ENCODE results near the gene ZFYVE1.

DNA sequence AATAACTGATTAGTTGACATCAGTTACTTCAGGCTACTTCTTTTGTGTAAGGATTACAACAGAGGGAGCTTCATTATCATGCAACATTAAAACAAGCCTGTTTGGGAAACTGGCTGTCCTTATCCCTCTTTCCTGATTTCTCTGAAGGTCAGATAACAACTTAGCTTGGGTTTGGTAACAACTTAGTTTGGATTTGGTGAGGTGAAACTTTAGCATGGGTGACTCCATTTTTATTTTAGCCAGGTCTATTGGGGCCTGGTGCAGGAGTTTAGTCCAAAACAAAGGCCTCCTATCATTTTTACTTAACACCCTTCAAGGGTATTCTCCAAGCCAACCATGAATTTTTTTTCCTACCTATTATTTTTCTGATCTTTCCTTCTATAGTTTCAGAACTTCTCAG, 1.1 kb upstream of the ZFYVE1 start:
- TF ChIP-seq, protein P1, sequence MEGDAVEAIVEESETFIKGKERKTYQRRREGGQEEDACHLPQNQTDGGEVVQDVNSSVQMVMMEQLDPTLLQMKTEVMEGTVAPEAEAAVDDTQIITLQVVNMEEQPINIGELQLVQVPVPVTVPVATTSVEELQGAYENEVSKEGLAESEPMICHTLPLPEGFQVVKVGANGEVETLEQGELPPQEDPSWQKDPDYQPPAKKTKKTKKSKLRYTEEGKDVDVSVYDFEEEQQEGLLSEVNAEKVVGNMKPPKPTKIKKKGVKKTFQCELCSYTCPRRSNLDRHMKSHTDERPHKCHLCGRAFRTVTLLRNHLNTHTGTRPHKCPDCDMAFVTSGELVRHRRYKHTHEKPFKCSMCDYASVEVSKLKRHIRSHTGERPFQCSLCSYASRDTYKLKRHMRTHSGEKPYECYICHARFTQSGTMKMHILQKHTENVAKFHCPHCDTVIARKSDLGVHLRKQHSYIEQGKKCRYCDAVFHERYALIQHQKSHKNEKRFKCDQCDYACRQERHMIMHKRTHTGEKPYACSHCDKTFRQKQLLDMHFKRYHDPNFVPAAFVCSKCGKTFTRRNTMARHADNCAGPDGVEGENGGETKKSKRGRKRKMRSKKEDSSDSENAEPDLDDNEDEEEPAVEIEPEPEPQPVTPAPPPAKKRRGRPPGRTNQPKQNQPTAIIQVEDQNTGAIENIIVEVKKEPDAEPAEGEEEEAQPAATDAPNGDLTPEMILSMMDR (IDR thresholded peaks at IDR 0.05), result no peak
- no peak for TF ChIP-seq POLR2A (IDR thresholded peaks at IDR 0.05)
